HG03558 (cell line): ENCODE results near the gene COL5A1.

Experiments
- ATAC-seq: cut with Tn5 transposase; IDR thresholded peaks from one replicate; pipeline ENCODE4 v1.9.1; 2021; ENCODE audit warnings: moderate number of reproducible peaks; ENCODE audit not compliant: unreplicated experiment; ENCODE audit errors: extremely low read depth

COL5A1 gene

DNA sequence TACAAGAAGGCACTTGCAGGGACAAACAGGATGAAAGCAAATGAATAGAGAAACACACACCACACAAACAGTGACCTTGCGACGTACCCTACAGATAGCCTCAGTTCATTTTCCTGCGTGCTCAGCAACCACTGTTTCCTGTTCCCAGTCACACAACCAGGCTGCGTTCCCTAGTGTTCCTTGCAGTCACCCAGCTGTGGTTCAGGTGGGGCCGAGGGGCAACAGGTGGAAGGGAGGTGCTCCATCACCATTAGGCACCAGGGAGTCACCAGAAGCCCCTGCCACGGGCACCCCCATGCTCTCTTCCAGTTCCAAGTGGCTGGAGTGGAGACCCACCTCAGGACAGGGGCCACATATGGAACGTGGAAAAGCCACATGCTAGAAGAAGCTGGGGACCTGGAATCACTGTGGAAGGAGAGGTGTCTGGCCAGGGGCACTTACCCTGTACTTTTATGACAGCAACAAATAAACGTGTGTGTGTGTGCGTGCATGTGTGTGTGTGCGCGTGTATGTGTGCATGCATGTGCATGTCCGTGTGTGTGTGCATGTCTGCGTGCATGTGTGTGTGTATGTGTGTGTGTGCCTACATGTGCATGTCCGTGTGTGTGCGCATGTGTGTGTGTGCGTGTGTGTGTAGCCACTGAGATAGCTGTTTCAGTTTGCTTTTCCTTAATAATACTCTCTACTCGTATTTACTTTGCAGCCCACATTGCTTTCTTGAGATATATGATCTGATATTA is 220.2 kb downstream of the COL5A1 start:
- ATAC-seq: no peak

DNA sequence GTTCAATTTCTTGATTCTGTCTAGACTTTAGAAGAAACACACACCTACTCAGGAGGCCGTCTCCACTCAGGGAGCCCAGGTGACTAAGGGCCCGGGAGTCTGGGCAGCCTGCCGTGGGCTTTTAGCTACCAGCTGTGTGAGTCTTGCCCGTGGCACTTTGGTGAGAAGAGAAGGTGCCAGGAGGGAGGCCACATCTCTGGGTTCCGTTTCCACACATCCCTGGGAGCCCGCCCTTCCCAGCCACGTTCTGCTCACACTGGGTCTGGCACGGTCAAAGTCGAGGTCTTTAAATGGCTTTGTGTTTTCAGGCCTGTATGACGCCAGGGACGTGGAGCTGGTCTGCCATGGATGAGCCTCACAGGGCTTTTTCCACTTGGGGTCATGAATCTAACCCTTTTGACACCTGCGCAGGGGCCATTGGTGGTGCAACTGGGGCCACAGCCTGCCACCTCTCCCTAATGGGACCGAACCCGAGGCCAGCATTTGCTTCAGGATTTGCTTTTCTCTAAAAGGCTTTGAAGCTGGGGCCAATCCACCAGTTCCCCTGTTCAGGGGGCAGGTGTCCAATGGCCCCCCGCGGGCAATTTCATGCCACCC is 221.8 kb downstream of the COL5A1 start:
- ATAC-seq: no peak

DNA sequence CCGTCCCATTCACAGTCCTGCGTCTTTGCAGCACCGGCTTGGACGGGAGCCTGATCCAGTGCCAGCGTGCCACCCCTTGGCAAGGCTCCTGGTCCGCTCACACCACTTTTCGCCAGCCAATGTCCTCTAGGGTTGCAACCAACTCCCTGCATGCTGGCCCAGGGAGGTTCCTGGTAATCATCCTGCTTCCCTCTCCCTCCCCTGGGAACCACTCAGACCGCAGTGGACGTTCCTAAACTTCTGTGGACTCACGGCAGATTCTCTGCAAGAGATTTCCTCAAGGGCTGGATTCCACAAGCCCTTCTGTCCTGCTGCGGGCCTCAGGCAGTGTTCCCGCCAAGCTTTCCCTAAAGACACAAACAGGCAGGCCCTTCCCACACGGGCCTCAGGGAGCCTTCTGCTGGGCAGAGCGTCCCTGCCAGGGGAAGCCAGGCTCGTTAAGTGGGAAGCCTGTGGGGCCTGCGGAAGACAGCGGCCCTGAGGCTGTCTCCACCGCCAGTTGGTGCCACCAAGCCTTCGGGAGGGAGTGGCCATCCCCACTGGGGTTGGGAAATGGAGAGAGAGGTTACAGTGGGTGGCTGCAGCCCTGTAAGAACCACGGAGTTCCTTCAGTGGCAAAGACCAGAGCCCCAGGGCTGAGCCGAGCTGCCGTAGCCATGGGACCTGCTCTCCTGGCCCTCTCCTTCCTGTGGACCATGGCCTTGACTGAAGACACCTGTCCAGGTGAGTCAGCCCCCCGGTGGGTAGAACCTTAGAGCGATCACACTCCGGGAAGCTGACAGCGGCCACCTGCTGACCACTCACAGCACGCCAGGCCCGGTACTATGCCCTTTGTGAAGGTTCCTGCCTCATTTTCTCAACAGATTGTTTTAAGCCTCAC is 222.6 kb downstream of the COL5A1 start:
- no peak for ATAC-seq

DNA sequence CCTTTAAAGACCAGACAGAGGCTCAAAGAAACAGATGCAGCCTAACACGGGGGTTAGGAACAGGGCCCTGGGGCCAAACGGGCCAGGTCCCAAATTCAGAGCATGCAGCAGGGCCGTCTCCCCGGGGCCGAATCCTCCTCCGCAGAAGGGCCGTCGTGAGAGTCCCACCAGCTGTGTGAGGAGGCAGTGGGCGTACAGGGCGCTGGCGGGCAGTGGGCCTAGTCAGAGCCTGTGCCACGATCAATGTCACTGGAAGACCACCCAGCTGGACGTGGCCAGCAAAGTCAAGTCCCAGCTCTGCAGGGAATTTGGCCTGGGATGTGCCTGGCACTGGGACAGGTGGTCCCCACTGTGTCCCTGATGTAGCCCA is 223.2 kb downstream of the COL5A1 start:
- ATAC-seq: no peak

DNA sequence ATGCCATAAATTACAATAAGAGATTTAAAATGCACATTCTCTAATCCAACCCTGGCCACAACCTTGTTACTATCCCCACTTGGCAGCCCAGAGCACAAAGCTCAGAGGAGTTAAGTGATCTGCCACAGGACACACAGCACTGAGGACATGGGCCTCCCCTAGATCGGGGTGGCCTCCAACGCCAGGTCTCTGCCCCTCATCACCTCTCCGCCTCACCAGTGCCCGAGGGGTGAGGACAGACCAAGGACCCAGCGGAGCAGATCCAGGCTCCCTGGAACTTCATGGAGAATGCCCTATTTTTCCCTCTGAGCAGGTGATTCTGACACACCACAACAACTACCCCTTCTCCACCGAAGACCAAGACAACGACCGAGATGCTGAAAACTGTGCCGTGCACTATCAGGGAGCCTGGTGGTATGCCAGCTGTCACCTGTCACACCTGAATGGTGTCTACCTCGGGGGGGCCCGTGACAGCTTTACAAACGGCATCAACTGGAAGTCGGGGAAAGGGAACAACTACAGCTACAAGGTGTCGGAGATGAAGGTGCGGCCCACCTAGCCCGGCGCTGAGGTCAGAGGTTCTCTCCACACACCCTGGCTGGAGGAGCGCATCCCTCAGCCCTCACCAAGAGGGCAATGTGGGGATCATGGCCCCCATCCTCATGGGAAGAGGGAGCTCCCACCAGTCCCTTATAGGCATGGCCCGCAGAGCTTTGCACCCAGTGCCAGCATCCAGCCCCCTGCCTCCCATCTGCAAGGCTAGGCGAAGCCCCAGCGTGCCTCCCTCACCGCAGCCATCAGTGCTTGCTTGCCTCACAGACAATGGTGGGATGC is 226.5 kb downstream of the COL5A1 start:
- ATAC-seq: no peak

DNA sequence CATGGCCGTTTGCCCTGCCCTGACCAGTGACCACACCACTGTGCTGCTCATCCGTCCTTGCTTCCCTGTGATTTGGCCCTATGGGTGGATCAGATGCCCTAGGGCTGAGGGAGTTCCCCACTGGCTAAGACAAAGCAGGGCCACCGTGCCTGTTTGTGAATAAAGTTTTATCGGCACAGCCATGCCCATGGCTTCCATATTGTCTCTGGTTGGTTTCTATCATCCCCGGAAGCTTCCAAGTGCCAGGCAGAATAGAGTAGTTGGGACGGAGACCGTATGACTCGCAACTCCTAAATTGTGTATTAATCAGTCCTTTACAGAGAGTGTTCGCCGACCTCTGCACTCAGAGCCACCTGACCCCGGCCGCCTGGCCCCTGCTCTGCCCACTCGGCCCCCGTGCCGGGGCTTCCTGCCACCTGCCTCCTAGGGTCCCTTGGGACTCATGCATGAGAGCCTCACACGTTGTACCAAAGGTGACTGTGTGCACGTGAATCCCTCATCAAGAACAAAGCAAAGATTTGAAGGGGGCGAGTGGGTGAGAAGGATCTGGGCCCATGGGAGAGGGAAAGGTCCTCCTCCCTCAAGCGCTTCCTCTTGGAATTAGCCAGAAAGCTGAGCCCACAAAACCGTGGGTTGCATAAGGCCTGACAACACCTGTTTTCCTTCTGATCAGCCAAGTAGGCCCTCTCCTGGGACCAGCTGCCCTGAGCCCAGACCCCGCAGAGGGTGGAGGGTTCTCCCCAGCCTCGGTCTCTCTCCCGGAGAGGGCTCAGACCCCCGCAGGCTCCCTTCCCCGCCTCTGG is 227.3 kb downstream of the COL5A1 start:
- ATAC-seq: no peak

DNA sequence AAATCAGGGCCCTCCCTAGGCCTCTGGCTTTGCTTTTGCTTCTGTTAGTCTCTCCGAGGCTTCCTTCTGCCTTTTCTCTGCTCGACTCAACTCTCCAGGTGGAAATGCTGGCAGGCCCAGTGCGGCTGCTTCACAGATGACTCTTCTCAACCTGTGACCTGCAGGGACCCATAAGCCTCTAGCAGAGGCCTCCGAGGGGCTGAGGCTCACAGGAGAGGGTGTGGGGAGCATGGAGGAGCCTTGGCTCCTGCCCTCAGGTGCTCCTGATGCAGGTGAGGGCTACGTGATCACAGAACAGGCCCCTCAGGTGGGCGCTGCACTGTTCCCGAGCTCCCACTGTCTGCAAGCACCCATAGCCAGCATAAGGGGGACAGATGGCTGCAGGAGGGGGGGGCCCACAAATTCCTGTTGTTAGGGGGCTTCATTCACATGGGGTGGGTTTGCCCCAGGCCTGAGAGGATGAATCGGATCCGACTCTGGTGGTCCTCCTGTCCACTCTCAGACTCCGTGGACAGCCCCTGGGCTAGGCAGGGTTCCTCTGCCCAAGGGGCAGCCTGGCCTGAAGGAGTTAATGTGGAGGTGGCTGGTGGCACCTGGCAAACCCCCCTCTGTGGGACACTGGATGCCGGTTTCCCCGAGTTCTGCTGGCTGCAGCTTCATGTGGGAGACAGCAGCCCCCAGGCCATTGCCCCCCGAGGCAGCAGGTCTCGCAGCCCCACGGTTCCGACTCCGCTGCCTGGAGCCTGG is 228.1 kb downstream of the COL5A1 start:
- no peak for ATAC-seq

DNA sequence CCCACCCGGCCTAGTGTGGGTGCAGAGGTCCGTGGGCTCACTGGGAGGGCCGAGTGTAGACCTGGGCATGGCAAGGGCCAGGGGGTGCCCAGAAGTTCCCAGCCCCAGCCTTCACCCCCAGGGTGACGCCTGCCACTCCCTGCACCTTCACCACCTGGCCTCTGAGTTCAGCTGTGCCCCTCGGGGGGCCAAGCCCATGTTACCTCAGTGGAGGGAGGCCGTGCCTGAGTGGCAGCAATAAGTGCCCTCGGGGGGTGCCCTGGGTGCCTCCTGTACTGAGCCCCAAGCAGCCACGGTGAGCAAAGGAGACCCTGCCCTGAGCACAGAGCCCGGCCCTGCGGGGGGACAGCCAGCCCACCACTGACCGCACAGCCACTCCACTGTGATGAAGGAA is 228.7 kb downstream of the COL5A1 start:
- ATAC-seq: no peak

DNA sequence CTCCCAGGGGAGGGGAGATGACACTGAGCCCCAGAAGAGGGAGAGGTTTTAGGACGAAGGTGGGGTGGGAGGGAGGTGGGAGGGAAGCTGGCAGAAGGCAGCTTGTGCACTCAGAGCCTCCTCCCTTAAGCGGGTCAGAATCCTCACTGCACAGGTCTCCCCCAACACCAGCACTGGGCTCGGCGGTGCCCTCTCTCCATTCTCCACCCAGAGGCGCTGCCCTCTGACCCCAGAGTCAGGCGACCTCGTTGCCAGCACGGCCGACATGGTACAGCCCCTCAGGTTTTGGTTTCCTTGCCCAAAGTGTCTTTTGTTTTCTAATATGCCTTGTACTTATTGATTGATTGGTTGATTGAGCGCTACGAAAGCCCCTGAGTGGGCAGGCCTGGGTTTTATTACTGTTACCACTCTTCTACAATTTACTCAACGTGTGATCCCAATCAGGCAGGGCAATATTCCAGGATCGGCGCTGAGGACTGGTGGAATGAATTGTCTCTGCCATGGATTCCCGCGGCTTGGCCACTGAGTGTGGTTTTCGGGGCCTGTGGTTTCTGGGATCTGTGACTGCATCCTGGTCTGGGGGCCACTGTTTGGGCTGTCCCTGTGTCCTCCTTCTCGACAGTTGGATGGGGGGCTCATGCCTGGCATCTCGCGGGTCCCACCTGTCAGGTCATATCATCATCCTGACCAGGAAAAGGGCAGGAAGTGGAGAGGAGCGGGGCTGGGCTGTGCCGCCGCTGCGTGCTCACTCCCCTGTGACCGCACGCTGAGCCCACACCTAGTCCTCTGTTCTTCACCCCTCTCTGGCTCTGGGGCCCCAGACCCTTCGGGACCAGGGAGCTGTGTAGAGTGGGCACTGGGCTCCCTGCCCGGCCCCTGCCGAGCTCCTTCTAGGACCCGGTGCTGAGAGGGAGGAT is 229.4 kb downstream of the COL5A1 start:
- ATAC-seq: no peak

DNA sequence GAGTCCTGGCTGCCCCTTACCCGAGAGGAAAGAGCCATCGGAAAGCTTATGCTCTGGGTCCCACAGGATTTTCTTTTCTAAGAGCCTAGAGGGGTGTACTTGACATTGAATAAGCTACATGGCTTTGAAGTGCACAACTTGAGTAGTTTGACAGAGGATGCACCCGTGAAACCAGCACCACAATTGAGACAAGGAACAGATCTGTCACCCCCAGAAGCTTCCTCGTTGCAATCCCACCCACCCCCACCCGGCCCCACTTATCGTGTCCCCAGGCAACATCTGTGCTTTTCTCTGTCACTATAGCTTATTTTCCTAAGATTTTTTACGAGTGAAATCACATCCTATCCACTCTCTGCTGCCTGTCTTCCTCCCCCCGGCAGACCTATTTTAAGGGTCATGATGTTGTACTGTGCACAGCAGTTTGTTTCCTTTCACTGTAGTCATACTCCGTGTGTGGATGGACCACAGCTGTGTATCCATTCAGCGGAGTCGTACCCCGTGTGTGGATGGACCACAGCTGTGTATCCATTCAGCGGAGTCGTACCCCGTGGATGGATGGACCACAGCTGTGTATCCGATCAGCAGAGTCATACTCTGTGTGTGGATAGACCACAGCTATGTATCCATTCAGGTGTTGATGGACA is 230.2 kb downstream of the COL5A1 start:
- no peak for ATAC-seq

DNA sequence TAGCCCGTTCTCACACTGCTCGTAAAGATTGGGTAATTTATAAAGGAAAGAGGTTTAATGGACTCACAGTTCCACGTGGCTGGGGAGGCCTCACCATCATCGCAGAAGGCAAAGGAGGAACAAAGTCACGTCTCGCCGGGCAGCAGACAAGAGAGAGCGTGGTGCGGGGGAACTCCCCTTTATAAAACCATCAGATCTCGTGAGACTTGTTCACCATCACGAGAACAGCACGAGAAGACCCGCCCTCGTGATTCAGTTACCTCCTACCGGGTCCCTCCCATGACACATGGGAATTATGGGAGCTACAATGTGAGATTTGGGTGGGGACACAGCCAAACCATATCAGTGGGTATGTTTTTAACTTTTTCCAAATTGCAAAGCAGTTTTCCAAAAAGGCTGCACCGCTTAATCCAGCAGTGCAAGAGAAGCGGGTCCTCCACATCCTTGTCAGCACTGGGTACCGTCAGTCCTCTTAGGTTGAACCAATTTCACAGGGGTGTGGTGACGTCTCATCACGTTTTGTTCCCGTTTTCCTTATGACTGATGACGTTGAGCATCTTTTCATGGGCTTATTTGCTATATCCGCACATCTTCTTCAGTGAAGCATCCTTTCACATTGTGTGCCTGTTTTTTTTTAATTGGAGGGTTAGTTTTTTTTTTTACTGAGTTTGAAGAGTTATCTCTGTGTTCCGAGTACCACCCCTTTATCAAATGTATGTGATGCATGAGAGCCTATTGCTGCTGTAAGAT is 231.1 kb downstream of the COL5A1 start:
- no peak for ATAC-seq

DNA sequence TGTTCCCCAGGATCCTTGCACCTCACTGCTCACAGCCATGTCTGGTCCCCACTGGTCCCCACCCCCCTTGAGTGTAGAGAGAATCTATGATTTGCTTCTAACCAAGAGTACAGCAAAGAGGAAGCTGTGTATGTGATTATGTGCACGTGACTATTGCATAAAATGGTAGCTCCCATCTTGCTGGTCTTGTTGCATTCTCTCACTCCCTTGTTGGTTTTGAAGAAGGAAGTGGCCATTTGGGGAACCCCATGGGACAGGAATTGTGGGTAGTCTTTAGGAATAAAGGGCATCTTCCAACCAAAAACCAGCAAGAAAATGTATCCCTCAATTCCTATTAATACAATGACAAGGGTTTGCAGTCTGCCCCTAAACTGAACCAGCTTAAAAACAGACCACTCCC is 233.8 kb downstream of the COL5A1 start:
- no peak for ATAC-seq

DNA sequence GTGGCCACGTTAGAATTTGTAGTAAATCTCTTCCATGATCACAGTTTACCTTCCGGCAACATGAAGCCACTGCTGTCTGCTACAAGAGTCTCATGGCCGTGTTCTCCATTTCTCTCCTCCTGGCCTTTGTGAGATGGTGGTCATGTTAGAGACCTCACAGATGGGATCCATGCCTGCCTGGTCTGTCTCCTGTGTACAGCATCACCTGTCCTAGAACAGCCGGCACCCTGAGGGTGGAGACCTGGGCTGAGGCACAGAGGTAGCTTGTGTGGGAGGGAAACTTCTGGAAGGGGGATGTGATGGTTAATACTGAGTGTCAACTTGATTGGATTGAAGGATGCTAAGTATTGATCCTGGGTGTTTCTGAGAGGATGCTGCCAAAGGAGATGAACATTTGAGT is 235.9 kb downstream of the COL5A1 start:
- ATAC-seq: no peak

DNA sequence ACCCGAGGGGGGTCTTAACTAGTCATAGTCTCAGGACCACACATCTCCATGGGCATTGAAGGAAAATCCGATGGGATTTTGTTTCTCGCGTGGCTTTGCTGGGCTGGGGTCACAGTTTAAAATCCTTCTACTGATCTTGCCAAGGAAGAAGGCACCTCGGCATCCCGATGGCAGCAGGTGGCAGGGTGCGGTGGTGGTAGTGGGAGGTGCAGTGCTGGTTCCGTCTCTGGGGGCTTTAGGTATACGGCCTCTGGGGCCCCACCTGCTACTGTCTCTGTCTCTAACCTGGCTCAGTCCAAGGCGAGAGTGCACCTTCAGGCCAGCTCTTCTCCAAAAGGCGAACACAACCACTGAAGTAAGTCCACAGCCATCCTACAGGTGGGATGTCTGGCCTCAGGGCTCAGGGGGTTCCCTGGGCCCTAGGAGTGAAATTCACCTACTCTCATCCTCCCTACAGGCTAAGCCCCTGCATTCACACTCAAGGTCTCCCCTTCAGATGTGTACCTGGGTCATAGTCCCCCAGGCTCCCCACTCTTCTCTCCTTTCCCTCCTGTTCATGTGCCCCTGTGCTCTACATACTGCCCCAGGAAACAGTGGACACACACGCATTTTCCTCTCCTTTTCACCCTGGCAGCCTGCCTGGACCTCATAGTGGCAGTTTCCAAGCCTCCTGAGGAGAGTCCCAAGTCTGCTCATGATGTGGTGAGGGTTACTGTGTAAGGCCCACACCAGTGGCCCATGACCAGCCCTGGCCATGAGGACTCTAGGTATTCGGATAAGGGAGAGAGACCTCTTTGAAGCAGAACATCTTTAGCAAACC is 238.3 kb downstream of the COL5A1 start:
- ATAC-seq: no peak

DNA sequence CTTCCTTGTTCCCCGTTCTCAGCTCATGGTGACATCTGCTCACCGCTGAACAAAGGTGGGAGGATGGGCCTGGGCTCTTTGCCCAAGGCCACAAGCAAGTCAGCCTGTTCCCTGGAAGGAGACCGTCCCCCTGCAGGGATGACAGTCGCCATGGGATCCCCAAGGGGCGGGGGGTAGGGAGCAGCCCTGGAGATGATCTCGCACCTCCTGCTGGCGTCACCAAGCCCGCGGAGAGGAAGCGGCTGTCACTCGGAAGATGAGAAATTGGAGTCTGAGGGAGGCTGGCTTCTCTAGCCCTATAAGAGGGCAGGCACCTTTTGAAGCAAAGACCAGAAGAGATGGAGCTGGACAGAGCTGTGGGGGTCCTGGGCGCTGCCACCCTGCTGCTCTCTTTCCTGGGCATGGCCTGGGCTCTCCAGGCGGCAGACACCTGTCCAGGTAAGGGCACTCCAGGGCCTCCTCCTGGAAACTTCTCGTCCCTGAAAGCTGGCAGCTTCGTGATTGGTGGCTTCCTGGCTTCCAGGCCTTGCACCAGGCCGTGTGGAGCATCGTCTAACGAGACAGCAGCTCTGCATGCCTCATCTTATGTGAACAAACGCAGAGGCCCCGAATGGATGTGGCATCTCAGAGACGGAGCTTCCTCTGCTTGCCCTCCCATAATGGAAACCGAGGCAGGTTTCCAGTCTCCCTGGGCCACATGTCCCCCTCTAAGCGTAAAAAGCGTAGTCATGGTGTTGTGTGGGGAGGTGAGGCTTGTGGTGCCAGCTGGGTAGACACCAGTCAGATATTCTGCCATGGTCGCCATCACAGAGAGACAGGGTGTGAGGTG is 239.1 kb downstream of the COL5A1 start, which contains the start of gene FCN2:
TSS of gene FCN2 (plus strand) at position 327 of the 829 bp plus-strand sequence. CDS start at position 339, 12 bp downstream.
- ATAC-seq: no peak
